ENCODE data around the gene GMDS.
"Not testable (repeated sequence)": the region's sequence is repeated elsewhere in the genome, so short reads cannot be mapped to it uniquely, and the experiment has no call there.

Gene GMDS

GRCh38 chr6:1851681-1852456 lies 393.5 kb downstream of the GMDS start:
- no peak for DNase-seq (ENCODE audit: low spot score)
- in situ Hi-C loops (cut with MboI; ENCODE audit: low sequenced_read_pairs, unreplicated experiment): no loop called here
- TF ChIP-seq CTCF (IDR thresholded peaks at IDR 0.05; ENCODE audit: borderline replicate concordance, control extremely low read depth, extremely low read depth, insufficient read depth, missing control alignments): no peak

GRCh38 chr6:1850840-1851157 lies 394.6 kb downstream of the GMDS start:
- in situ Hi-C loops (cut with MboI; ENCODE audit: low sequenced_read_pairs, unreplicated experiment): no loop called here
- TF ChIP-seq CTCF (IDR thresholded peaks at IDR 0.05; ENCODE audit: borderline replicate concordance, control extremely low read depth, extremely low read depth, insufficient read depth, missing control alignments): no peak
- no peak for DNase-seq (ENCODE audit: low spot score)

GRCh38 chr6:1850121-1850839 lies 395.1 kb downstream of the GMDS start:
- in situ Hi-C loops (cut with MboI; ENCODE audit: low sequenced_read_pairs, unreplicated experiment): no loop called here
- no peak for TF ChIP-seq CTCF (IDR thresholded peaks at IDR 0.05; ENCODE audit: borderline replicate concordance, control extremely low read depth, extremely low read depth, insufficient read depth, missing control alignments)

GRCh38 chr6:1849691-1850090 lies 395.7 kb downstream of the GMDS start:
- no peak for TF ChIP-seq CTCF (IDR thresholded peaks at IDR 0.05; ENCODE audit: borderline replicate concordance, control extremely low read depth, extremely low read depth, insufficient read depth, missing control alignments)
- no peak for DNase-seq (ENCODE audit: low spot score)
- in situ Hi-C loops (cut with MboI; ENCODE audit: low sequenced_read_pairs, unreplicated experiment): no loop called here

More at GRCh38 chr6:1850121-1850839, 395.1 kb downstream of the GMDS start:
- no peak for DNase-seq (ENCODE audit: low spot score)

GRCh38 chr6:1848752-1849151 lies 396.7 kb downstream of the GMDS start:
- in situ Hi-C loops (cut with MboI; ENCODE audit: low sequenced_read_pairs, unreplicated experiment): no loop called here
- DNase-seq (ENCODE audit: low spot score): no peak
- TF ChIP-seq CTCF (IDR thresholded peaks at IDR 0.05; ENCODE audit: borderline replicate concordance, control extremely low read depth, extremely low read depth, insufficient read depth, missing control alignments): no peak

- DNase-seq (ENCODE audit: low spot score): no peak
- TF ChIP-seq CTCF (IDR thresholded peaks at IDR 0.05; ENCODE audit: borderline replicate concordance, control extremely low read depth, extremely low read depth, insufficient read depth, missing control alignments): no peak
- in situ Hi-C loops (cut with MboI; ENCODE audit: low sequenced_read_pairs, unreplicated experiment): no loop called here
These were observed 398.8 kb downstream of the GMDS start for GRCh38 chr6:1846611-1847010.

GRCh38 chr6:1845543-1845942 lies 399.9 kb downstream of the GMDS start:
- in situ Hi-C loops (cut with MboI; ENCODE audit: low sequenced_read_pairs, unreplicated experiment); DNase-seq (ENCODE audit: low spot score): not testable (repeated sequence)

Data from GM13976 (cell line).